GM18520 (cell line): ENCODE results near the gene PFKFB4.

Experiments used
- ATAC-seq: cut with Tn5 transposase; IDR thresholded peaks from one replicate; pipeline ENCODE4 v1.9.1; 2021; ENCODE audit not compliant: unreplicated experiment

The PFKFB4 gene

GRCh38 chr3:48556796-48557626 lies at the start of gene PFKFB4:
Gene PFKFB4 (minus strand): TSS chr3:48556803. CDS start chr3:48556777, 26 bp downstream.
- peak; percentile 74 for ATAC-seq

DNA sequence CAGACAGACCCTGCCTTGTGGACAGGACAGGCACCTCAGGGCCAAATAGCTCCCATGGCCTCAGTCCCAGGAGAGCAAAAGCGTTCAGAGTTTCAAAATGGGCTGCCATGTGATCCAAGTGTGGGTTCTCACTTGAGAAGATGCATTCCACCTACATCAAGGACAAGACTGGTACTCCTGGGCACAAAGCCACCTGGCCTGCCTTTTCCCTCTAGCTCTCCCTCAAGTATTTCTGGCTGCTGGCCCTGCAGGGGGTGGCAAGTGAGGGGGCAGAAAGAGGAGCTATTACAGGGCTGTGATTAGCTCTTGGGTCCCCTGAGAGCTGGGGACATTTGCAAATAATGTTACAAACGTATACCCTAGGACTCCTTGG lies 45.0 kb upstream of the PFKFB4 start:
- no peak for ATAC-seq

GRCh38 chr3:48600711-48601621 lies 44.4 kb upstream of the PFKFB4 start:
- no peak for ATAC-seq

DNA sequence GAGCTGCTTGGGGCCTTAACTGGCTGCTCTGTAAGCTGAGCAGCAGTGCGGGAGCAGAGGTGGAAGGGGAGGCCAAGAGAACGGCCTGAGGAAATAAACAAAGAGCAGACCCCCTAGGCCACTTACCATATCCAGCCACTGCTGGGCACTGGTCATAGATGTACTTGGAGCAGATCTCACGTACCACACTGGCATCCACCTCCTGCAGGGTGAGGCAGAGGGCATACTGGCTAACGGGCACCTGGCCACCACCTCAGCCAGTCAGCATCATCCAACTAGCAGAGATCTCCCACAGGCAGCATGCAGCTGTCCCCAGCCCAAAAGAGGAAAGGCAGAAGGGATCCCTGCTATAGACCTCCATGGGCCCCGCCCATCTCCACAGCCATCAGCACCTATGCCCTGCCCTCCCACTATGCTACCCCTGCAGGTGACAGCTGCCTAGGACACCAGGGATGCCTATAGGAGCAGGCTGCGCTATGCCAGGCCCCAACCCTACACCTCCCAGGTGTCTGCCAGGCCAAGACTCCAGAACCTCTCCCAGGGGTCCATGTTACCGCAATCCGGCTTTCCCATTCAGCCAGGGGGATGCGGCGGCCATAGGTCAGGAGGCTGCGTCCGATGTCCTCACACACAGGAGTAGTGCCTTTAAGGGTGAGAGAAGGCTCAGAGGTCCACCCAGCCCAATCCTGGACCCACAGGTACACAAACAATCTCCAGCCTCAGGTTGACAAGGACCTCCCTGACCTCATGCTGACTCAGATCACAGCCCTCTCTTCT lies 43.1 kb upstream of the PFKFB4 start:
- ATAC-seq = no peak

DNA sequence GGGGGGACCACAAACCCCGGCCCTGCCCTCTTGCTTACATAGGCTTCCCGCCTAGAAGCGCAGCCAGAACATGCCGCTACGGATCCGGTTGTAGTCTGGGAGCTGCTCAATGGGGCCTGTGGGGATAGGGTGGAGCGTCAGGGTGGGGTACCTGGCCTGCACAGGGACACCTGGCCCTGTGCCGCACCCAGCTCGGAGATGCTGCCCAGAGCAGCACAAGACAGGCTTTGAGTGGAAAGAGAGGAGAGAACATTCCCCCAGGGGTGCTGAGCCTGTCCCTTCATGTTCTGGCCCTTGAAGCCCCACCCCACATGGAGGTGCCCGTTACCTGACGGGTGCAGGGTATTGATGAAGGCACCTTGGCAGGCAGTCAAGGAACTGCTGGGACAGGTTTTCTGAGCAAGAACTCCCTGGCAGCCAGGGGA lies 42.5 kb upstream of the PFKFB4 start:
- ATAC-seq = no peak

DNA sequence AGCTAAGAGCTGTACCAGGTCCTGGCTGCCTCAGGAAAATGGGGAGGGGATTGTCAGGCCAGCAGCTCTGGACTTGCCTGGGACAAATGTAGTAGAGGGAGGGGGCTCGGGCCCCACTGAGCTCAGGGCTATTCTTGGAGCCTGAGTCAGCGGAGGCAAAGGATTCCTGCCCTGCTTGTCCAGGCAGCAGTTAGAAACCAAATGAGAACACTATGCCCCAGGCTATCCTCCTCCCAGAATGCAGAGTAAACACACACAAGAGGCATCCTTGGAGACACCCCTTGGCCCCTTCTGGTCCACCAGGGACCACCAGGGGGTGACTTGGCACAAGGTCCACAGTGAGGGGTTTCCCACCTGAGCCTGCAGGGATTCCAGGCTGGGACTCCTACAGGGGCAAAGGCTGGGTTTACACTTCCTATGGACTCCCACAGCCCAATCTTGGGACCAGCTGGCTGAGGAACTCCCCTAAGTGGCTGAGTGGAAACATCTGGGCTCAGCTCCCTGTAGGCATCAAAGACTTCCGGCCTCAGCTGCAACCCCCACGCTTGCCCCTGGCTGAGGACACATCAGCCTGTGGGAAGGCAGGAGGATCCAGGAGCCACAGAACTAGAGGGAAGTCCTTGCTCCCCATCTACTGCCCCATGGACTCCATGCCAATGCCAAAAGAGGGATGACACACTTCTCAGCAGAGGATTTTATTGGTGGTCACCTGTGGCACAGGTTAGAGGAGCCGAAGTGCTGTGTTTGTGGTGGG lies 41.9 kb upstream of the PFKFB4 start:
- ATAC-seq = no peak

GRCh38 chr3:48597408-48597800 lies 40.8 kb upstream of the PFKFB4 start:
- no peak for ATAC-seq

GRCh38 chr3:48596676-48597407 lies 40.2 kb upstream of the PFKFB4 start:
- ATAC-seq = no peak

DNA sequence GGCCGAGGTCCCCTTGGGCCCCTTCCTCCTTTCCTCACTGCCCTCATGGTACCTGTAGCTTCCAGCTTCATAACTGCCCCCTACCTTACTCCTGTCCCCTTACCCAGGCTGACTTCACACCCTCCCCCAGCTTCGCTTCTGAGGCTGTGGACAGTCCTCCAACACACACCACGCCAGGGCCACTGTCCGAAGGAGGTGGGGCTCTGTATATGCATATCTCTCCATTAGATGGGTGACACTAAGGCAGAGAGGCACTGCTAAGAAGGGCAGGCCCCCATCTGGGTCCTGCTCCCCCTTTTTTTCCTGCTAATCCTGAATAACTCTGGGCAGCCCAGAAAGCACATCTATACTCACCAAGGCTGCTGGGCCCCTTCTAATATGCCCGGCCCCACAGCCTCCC lies 39.6 kb upstream of the PFKFB4 start:
- ATAC-seq = no peak

- no peak for ATAC-seq
These were observed 39.0 kb upstream of the PFKFB4 start for GRCh38 chr3:48595526-48596121.

- no peak for ATAC-seq
These were observed 38.5 kb upstream of the PFKFB4 start, which contains the start of gene COL7A1 for GRCh38 chr3:48595075-48595525. Gene COL7A1 (minus strand): TSS chr3:48595329. CDS start chr3:48595159, 170 bp downstream.

- ATAC-seq = no peak
These were observed 37.9 kb upstream of the PFKFB4 start for GRCh38 chr3:48594417-48595049.

GRCh38 chr3:48593337-48593736 lies 36.7 kb upstream of the PFKFB4 start:
- ATAC-seq = no peak

- ATAC-seq = no peak
These were observed 36.0 kb upstream of the PFKFB4 start for GRCh38 chr3:48592519-48593087.

DNA sequence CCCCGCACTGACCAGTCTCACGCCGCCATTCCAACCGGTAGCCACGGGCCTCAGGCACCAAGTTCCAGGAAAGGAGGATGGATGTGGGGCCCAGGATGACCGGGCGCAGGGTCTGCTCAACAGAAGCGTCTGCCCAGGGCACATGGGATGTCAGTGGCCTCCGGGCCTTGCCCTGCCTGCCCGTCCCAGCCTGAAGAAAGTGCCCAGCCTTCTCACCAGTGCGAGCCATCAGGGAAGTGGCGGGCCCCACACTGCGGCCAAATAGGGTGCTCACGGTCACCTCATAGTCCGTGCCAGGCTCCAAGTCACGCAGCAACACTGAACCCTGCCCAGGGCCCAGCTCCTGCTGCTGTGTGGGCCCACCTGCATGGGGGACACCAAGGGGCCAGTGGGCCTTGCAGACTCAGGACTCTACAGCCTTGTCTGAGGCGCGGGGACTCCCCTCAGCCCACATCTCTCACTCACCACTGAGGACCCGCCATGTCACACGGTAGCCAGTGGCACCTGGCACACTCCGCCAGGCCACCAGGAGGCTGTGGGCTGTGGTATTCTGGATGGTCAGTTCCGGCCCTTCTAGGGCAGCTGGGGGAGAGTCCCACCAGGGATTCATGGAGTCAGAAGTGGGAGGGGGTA lies 35.4 kb upstream of the PFKFB4 start:
- ATAC-seq = no peak

- ATAC-seq = no peak
These were observed 34.8 kb upstream of the PFKFB4 start for GRCh38 chr3:48591436-48591835.

DNA sequence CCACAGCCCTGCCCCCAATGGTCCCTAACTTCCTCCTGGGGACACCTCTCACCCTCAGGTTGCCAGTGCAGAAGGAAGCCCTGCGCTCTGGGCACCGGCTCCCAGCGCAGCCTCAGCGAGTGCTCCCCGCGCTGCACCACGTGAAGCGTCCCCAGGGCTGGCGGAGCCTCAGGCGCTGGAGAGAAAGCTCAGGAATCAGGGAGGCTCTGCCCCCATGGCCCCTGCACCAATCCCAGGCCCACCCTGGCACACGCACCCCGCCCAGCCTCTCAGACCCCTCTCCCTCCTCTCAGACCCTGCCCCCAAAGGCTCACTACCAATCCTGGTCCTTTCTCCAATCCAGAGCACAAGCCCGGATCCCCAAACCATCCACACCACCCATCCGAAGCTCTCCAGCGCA lies 31.6 kb upstream of the PFKFB4 start:
- ATAC-seq = no peak

DNA sequence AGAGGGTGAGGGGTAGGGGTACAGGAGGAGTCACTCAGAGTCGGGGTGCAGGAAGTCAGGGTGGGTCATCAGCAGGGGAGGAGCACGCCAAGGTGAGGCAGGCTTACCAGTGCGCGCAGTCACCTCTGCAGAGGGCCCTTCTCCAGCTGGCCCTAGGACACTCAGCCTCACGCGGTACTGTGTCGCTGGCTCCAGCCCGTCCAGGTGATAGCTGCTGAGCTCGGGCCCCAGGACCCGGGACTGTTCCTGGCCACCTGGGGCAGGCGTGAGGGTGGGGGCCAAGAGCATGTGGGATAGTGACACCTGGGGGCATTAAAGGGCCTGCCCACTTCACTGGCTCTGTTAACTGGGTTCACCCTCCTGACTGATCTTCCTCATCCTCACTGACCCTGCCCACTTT lies 31.1 kb upstream of the PFKFB4 start:
- ATAC-seq = no peak
